Measurements from ENCODE around the gene POLR2H.

Gene POLR2H

DNA sequence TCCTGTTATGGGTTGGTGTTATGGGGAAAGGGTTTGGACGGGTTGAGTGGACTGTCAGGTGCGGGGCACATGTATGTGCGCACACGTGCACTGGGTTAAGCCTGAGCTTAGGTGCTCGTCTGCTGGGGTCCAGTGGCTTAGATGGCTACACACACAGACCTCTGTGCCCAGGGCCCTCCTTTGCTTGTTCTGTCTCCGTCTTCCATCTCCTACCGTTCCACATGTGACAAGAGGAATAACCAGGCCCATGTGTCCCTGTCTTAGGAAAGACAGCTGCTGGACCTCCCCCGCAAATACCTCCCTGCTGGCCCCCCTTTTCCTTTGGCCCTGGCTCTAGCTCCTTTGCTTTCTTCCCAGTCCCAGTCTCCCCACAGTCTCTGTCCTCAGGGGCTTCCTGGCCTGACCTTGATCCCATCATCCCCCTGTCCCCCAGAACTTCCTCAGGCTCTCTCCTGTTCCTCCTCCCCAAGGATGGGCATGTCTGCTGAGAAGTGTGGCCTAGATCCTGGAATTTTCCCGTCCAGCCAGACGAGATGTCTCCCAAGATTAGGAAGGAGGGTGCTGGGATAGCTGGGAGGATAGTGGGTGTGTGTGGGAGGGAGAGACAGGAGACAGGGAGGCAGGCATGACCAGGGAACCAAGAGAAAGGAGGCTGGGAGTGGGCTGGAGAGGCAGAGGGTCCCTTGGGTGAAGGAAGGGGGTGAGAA, 17.3 kb downstream of the POLR2H start:
- H4K20me1 ChIP-seq (ENCODE audit: insufficient read depth, low read length) = no peaks in the 10 kb centered on the region
- no peaks in the 10 kb centered on the region for H3K9me3 ChIP-seq (ENCODE audit: insufficient read depth, low read length, severe bottlenecking)
- H3K4me2 ChIP-seq (ENCODE audit: insufficient read depth, low read length) = no peak overlapping the region
- H2AFZ ChIP-seq (ENCODE audit: low read depth, low read length) = no peak overlapping the region
- H3K36me3 ChIP-seq (ENCODE audit: insufficient read depth, low read length) = no peaks in the 10 kb centered on the region
- H3K4me1 ChIP-seq (ENCODE audit: insufficient read depth, low read length) = no peaks in the 10 kb centered on the region
- no peak for TF ChIP-seq EZH2 (IDR thresholded peaks at IDR 0.05; ENCODE audit: borderline replicate concordance, low read depth, low read length, severe bottlenecking)
- TF ChIP-seq, protein P1, sequence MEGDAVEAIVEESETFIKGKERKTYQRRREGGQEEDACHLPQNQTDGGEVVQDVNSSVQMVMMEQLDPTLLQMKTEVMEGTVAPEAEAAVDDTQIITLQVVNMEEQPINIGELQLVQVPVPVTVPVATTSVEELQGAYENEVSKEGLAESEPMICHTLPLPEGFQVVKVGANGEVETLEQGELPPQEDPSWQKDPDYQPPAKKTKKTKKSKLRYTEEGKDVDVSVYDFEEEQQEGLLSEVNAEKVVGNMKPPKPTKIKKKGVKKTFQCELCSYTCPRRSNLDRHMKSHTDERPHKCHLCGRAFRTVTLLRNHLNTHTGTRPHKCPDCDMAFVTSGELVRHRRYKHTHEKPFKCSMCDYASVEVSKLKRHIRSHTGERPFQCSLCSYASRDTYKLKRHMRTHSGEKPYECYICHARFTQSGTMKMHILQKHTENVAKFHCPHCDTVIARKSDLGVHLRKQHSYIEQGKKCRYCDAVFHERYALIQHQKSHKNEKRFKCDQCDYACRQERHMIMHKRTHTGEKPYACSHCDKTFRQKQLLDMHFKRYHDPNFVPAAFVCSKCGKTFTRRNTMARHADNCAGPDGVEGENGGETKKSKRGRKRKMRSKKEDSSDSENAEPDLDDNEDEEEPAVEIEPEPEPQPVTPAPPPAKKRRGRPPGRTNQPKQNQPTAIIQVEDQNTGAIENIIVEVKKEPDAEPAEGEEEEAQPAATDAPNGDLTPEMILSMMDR (IDR thresholded peaks at IDR 0.05; ENCODE audit: borderline replicate concordance, extremely low read depth, low read length, poor library complexity, severe bottlenecking) = no peak
- H3K79me2 ChIP-seq (ENCODE audit: insufficient read depth, low read length) = no peaks in the 10 kb centered on the region
- H3K9ac ChIP-seq (ENCODE audit: low read depth, low read length) = no peak overlapping the region
- ATAC-seq (ENCODE audit: insufficient read depth, low read depth) (no peak), DNase-seq (no peak)
- no peak overlapping the region for H3K27ac ChIP-seq (ENCODE audit: low read length)
- no peak overlapping the region for H3K4me3 ChIP-seq (ENCODE audit: low read depth in 1 of 2, low read length in 2 of 2)
- no peaks in the 10 kb centered on the region for H3K27me3 ChIP-seq (ENCODE audit: insufficient read depth, low read length, poor library complexity)

GRCh38 chr3:184379358-184380184, 18.1 kb downstream of the POLR2H start, which contains the start of gene CHRD:
Gene CHRD, plus strand, starts transcription at chr3:184380054. Its CDS starts 265 bp downstream, at chr3:184380319.
- H2AFZ ChIP-seq (ENCODE audit: low read depth, low read length) = no peak within 1 kb of the TSS

DNA sequence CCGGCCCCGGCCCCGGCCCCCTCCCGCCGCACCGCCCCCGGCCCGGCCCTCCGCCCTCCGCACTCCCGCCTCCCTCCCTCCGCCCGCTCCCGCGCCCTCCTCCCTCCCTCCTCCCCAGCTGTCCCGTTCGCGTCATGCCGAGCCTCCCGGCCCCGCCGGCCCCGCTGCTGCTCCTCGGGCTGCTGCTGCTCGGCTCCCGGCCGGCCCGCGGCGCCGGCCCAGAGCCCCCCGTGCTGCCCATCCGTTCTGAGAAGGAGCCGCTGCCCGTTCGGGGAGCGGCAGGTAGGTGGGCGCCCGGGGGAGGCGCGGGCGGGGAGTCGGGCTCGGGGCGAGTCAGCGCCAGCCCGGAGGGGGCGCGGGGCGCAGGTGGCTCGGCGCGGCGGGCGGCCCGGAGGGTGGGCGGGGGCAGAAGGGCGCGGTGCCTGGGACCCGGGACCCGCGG, 18.7 kb downstream of the POLR2H start:
- H3K4me3 ChIP-seq (ENCODE audit: low read depth in 1 of 2, low read length in 2 of 2) = no peak overlapping the region
- H3K4me1 ChIP-seq (ENCODE audit: insufficient read depth, low read length) = no peaks in the 10 kb centered on the region
- H3K36me3 ChIP-seq (ENCODE audit: insufficient read depth, low read length) = no peaks in the 10 kb centered on the region
- H3K79me2 ChIP-seq (ENCODE audit: insufficient read depth, low read length) = no peaks in the 10 kb centered on the region
- TF ChIP-seq EZH2 (IDR thresholded peaks at IDR 0.05; ENCODE audit: borderline replicate concordance, low read depth, low read length, severe bottlenecking) = no peak
- TF ChIP-seq, protein P1 (IDR thresholded peaks at IDR 0.05; ENCODE audit: borderline replicate concordance, extremely low read depth, low read length, poor library complexity, severe bottlenecking) = no peak
- H3K4me2 ChIP-seq (ENCODE audit: insufficient read depth, low read length) = no peak overlapping the region
- H4K20me1 ChIP-seq (ENCODE audit: insufficient read depth, low read length) = no peaks in the 10 kb centered on the region
- H3K27ac ChIP-seq (ENCODE audit: low read length) = no peak overlapping the region
- H3K9ac ChIP-seq (ENCODE audit: low read depth, low read length) = no peak overlapping the region
- ATAC-seq (ENCODE audit: insufficient read depth, low read depth) = no peak
- H3K27me3 ChIP-seq (ENCODE audit: insufficient read depth, low read length, poor library complexity) = no peaks in the 10 kb centered on the region
- no peaks in the 10 kb centered on the region for H3K9me3 ChIP-seq (ENCODE audit: insufficient read depth, low read length, severe bottlenecking)
- no peak for DNase-seq
- H2AFZ ChIP-seq (ENCODE audit: low read depth, low read length) = no peak overlapping the region

More at GRCh38 chr3:184379358-184380184, 18.1 kb downstream of the POLR2H start, which contains the start of gene CHRD:
- DNase-seq (no peak), ATAC-seq (ENCODE audit: insufficient read depth, low read depth) (no peak)
- Histone ChIP-seq H3K36me3 (ENCODE audit: insufficient read depth, low read length) (no peaks in the 10 kb centered on the region), H3K4me1 (ENCODE audit: insufficient read depth, low read length) (no peaks in the 10 kb centered on the region), H3K27me3 (ENCODE audit: insufficient read depth, low read length, poor library complexity) (no peaks in the 10 kb centered on the region), H3K9me3 (ENCODE audit: insufficient read depth, low read length, severe bottlenecking) (no peaks in the 10 kb centered on the region), H3K4me3 (ENCODE audit: low read depth in 1 of 2, low read length in 2 of 2) (no peak within 1 kb of the TSS), H3K4me2 (ENCODE audit: insufficient read depth, low read length) (no peak within 1 kb of the TSS), H4K20me1 (ENCODE audit: insufficient read depth, low read length) (no peaks in the 10 kb centered on the region), H3K27ac (ENCODE audit: low read length) (no peak within 1 kb of the TSS), H3K79me2 (ENCODE audit: insufficient read depth, low read length) (no peaks in the 10 kb centered on the region), H3K9ac (ENCODE audit: low read depth, low read length) (no peak within 1 kb of the TSS)
- TF ChIP-seq EZH2 (IDR thresholded peaks at IDR 0.05; ENCODE audit: borderline replicate concordance, low read depth, low read length, severe bottlenecking) = no peak
- TF ChIP-seq, protein P1 (IDR thresholded peaks at IDR 0.05; ENCODE audit: borderline replicate concordance, extremely low read depth, low read length, poor library complexity, severe bottlenecking) = no peak

Data from DND-41 (cell line).